Caco-2 (cell line): Measurements from ENCODE around the gene B3GLCT. TPM values are rescaled to one million over a fixed set of nuclear protein-coding genes. Genes with fewer than 3 reads are reported as not detected.

Experiments used
- BruUV-seq: library from RNA; stranded (reverse); fragments of 400-500 nt; replicated peaks from 2 replicates; lab custom pipeline; 2021; lab: Mats Ljungman, UMichigan
- CTCF ChIA-PET: fragments of 300-600 bp; sonication (Branson Sonifier 250); formaldehyde crosslinking; loops from one replicate; lab custom pipeline; 2022; ENCODE audit warnings: antibody characterized with exemption; lab: Charles Lee
- POLR2A ChIA-PET: fragments of 300-600 bp; sonication (Branson Sonifier 250); formaldehyde crosslinking; loops from one replicate; lab custom pipeline; 2022; ENCODE audit warnings: antibody characterized with exemption; lab: Charles Lee
- DNase-seq, 2 experiments: peaks; one replicate each; pipeline versions ENCODE4 v3.0.0 to v3.0.0-alpha.2; 2020 to 2022
- H3K27me3 ChIP-seq: replicated peaks from 2 replicates; pipeline ENCODE4 v1.6.0; 2011; ENCODE audit warnings: low read length; ENCODE audit not compliant: control insufficient read depth, insufficient read depth
- H3K36me3 ChIP-seq: 2 replicates; pipeline ENCODE4 v1.5.1; 2011; ENCODE audit warnings: low read length; ENCODE audit not compliant: control insufficient read depth, insufficient read depth
- H3K4me1 ChIP-seq: fragments of 250-450 bp; sonication (Bioruptor Pico); 2 replicates; pipeline ENCODE4 v1.5.1; 2020; ENCODE audit warnings: mild to moderate bottlenecking
- H3K4me3 ChIP-seq: 2 replicates; pipeline ENCODE4 v1.5.1; 2011; ENCODE audit warnings: low read depth, mild to moderate bottlenecking, control low read depth, low read length
- H3K9me3 ChIP-seq: fragments of 250-450 bp; sonication (Bioruptor Pico); 2 replicates; pipeline ENCODE4 v1.5.1; 2020; ENCODE audit warnings: mild to moderate bottlenecking, moderate library complexity
- H3K27ac Mint-ChIP-seq: one replicate; pipeline ENCODE4 v1.8.0; 2022; ENCODE audit warnings: mixed read lengths; ENCODE audit not compliant: unreplicated experiment
- H3K27me3 Mint-ChIP-seq: one replicate; pipeline ENCODE4 v1.8.0; 2022; ENCODE audit warnings: mixed read lengths; ENCODE audit not compliant: insufficient read depth, unreplicated experiment
- H3K36me3 Mint-ChIP-seq: one replicate; pipeline ENCODE4 v1.8.0; 2022; ENCODE audit warnings: mild to moderate bottlenecking, mixed read lengths; ENCODE audit not compliant: insufficient read depth, unreplicated experiment
- H3K4me1 Mint-ChIP-seq: one replicate; pipeline ENCODE4 v1.8.0; 2022; ENCODE audit warnings: low read depth, mixed read lengths; ENCODE audit not compliant: unreplicated experiment
- H3K4me3 Mint-ChIP-seq: one replicate; pipeline ENCODE4 v1.8.0; 2022; ENCODE audit warnings: mild to moderate bottlenecking, moderate library complexity, mixed read lengths; ENCODE audit not compliant: unreplicated experiment
- H3K9me3 Mint-ChIP-seq: one replicate; pipeline ENCODE4 v1.8.0; 2022; ENCODE audit warnings: mixed read lengths; ENCODE audit not compliant: unreplicated experiment
- intact Hi-C: fragments of 100-400 bp; cut with micrococcal nuclease; formaldehyde crosslinking; loops from one replicate; pipeline ENCODE4 v1.10.0; 2022; ENCODE audit not compliant: unreplicated experiment
- total RNA-seq: library from RNA; stranded (reverse); gene quantifications from 2 replicates; pipeline ENCODE4 v1.2.3, GENCODE V29; 2022
- TF ChIP-seq, protein P1 (sequence below), 2 experiments: fragments of 200-600 bp in 1 of 2; IDR thresholded peaks; 1 replicate in 1 of 2; 2 replicates in 1 of 2; pipeline versions ENCODE4 v1.5.1 to v1.8.0; 2011 to 2022; ENCODE audit warnings: antibody characterized with exemption in 1 of 2, control low read depth in 1 of 2, inconsistent platforms in 1 of 2, low read depth in 1 of 2, low read length in 1 of 2, mild to moderate bottlenecking in 1 of 2, moderate library complexity in 1 of 2; ENCODE audit not compliant: insufficient read depth in 1 of 2, severe bottlenecking in 1 of 2, unreplicated experiment in 1 of 2

The B3GLCT gene
- total RNA-seq, 1 experiment from 2014 or later: 4.5 TPM

DNA sequence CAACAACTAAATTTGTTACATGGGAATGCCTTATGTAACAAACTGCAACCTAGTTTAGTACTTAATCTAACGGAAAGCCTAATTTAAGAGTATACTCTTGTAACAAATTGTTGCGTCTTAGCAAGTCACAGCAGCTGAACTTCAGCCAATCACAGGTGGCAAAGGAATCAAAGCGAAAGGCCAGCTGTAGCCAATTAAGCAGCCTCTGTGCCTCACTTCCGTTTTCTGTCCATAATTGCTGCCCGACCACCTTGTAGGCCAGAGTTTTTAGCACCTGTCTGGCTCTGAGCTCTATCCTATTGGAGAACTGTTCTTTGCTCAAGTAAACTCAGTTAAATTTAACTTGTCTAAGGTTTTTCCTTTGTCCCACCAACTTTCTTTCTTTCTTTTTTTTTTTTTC lies 20.0 kb upstream of the B3GLCT start:
- Histone ChIP-seq H3K27me3 (no peaks in the 10 kb centered on the region), H3K4me1 (no peaks in the 10 kb centered on the region), H3K4me3 (no peak overlapping the region), H3K9me3 (no peaks in the 10 kb centered on the region; the same call in 1 of the 2 replicates), H3K36me3 (no peaks in the 10 kb centered on the region)
- Mint-ChIP-seq H3K27me3 (no peaks in the 10 kb centered on the region), H3K4me3 (no peak overlapping the region), H3K36me3 (peaks cover 5% of the 10 kb centered on the region), H3K9me3 (peaks cover 10% of the 10 kb centered on the region), H3K27ac (no peak overlapping the region), H3K4me1 (no peaks in the 10 kb centered on the region)
- CTCF ChIA-PET: no interaction called here
- TF ChIP-seq, protein P1, sequence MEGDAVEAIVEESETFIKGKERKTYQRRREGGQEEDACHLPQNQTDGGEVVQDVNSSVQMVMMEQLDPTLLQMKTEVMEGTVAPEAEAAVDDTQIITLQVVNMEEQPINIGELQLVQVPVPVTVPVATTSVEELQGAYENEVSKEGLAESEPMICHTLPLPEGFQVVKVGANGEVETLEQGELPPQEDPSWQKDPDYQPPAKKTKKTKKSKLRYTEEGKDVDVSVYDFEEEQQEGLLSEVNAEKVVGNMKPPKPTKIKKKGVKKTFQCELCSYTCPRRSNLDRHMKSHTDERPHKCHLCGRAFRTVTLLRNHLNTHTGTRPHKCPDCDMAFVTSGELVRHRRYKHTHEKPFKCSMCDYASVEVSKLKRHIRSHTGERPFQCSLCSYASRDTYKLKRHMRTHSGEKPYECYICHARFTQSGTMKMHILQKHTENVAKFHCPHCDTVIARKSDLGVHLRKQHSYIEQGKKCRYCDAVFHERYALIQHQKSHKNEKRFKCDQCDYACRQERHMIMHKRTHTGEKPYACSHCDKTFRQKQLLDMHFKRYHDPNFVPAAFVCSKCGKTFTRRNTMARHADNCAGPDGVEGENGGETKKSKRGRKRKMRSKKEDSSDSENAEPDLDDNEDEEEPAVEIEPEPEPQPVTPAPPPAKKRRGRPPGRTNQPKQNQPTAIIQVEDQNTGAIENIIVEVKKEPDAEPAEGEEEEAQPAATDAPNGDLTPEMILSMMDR (IDR thresholded peaks at IDR 0.05; ENCODE audit: insufficient read depth in 1 of 2, low read depth in 1 of 2, low read length in 1 of 2, severe bottlenecking in 1 of 2, unreplicated experiment in 1 of 2): no peak
- intact Hi-C loops: loop anchor here (10.0 kb wide), 1 partner anchor 245 kb away; no protein-coding TSS in a partner anchor
- BruUV-seq: no TSS peak
- POLR2A ChIA-PET: no interaction called here
- no peak for DNase-seq

DNA sequence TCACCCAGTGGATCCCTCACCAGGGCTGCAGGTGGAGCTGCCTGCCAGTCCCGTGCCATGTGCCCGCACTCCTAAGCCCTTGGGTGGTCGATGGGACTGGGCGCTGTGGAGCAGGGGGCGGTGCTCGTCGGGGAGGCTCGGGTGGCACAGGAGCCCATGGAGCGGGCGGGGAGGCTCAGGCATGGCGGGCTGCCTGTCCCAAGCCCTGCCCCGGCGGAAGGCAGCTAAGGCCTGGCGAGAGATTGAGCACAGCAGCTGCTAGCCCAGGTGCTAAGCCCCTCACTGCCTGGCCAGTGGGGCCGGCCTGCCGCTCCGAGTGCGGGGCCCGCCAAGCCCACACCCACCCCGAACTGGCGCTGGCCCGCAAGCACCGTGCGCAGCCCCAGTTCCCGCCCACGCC lies 16.8 kb upstream of the B3GLCT start:
- no peak overlapping the region for H3K4me3 Mint-ChIP-seq
- no peaks in the 10 kb centered on the region for H3K27me3 Mint-ChIP-seq
- Histone ChIP-seq H3K4me3 (no peak overlapping the region), H3K27me3 (no peaks in the 10 kb centered on the region), H3K36me3 (no peaks in the 10 kb centered on the region), H3K4me1 (no peaks in the 10 kb centered on the region), H3K9me3 (no peaks in the 10 kb centered on the region; the same call in 1 of the 2 replicates)
- H3K27ac Mint-ChIP-seq: no peak overlapping the region
- no peaks in the 10 kb centered on the region for H3K36me3 Mint-ChIP-seq
- H3K4me1 Mint-ChIP-seq: no peaks in the 10 kb centered on the region
- CTCF ChIA-PET: interaction anchor here (0.7 kb wide), 1 partner anchor 9 kb away, joined by 3 read pairs; no protein-coding TSS in a partner anchor
- BruUV-seq: no TSS peak
- POLR2A ChIA-PET: no interaction called here
- H3K9me3 Mint-ChIP-seq: peaks cover 2% of the 10 kb centered on the region
- TF ChIP-seq, protein P1 (IDR thresholded peaks at IDR 0.05; ENCODE audit: insufficient read depth in 1 of 2, low read depth in 1 of 2, low read length in 1 of 2, severe bottlenecking in 1 of 2, unreplicated experiment in 1 of 2): no peak
- no peak for DNase-seq
- intact Hi-C loops: no loop called here

DNA sequence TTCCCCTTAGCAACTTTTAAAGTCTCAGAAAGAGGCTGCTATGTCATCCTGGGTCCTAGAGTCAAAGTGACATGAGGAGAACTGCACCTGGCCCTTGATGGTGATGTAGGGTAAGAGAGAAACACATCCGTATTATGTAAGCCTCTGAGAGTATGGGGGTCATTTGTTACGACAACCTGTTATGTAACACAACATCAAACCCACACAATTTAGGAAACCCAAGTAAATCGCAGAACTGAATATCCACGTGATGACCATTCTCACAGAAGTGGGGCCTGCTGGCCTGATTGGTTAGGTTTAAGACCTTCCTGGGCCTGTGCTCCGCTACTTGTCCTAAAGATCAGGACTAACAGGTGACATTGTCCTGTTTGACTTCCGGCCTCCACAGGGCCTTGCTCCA lies 15.3 kb upstream of the B3GLCT start:
- no peaks in the 10 kb centered on the region for H3K27me3 ChIP-seq
- intact Hi-C loops: no loop called here
- no TSS peak for BruUV-seq
- TF ChIP-seq, protein P1 (IDR thresholded peaks at IDR 0.05; ENCODE audit: insufficient read depth in 1 of 2, low read depth in 1 of 2, low read length in 1 of 2, severe bottlenecking in 1 of 2, unreplicated experiment in 1 of 2): no peak
- DNase-seq: no peak
- H3K27ac Mint-ChIP-seq: no peak overlapping the region
- H3K36me3 ChIP-seq: no peaks in the 10 kb centered on the region
- no peak overlapping the region for H3K4me3 Mint-ChIP-seq
- H3K36me3 Mint-ChIP-seq: no peaks in the 10 kb centered on the region
- POLR2A ChIA-PET: no interaction called here
- H3K9me3 Mint-ChIP-seq: no peaks in the 10 kb centered on the region
- no peaks in the 10 kb centered on the region for H3K4me1 Mint-ChIP-seq
- H3K9me3 ChIP-seq: no peaks in the 10 kb centered on the region; the same call in 1 of the 2 replicates
- no peak overlapping the region for H3K4me3 ChIP-seq
- CTCF ChIA-PET: no interaction called here
- no peaks in the 10 kb centered on the region for H3K27me3 Mint-ChIP-seq
- no peaks in the 10 kb centered on the region for H3K4me1 ChIP-seq
